Astrocyte of the spinal cord (primary cell): ENCODE data around the gene ELL.
"Not testable (repeated sequence)": the region's sequence is repeated elsewhere in the genome, so short reads cannot be mapped to it uniquely, and the experiment has no call there.

Experiments
- DNase-seq: peaks from one replicate; pipeline ENCODE4 v3.0.0; 2011; ENCODE audit warnings: low read depth, low spot score
- H3K4me3 ChIP-seq: 2 replicates; pipeline ENCODE4 v1.5.1; 2011; ENCODE audit warnings: low read depth, mild to moderate bottlenecking, low read length, moderate library complexity
- CTCF ChIP-seq: IDR thresholded peaks from 2 replicates; pipeline ENCODE4 v1.5.1; 2012; ENCODE audit warnings: low read depth, mild to moderate bottlenecking, low read length, inconsistent platforms
- in situ Hi-C: cut with HindIII; loops from 2 replicates; pipeline ENCODE4 v1.10.0; 2017; ENCODE audit warnings: low sequenced_read_pairs

ELL gene

GRCh38 chr19:18532168-18532890 lies 10.5 kb upstream of the ELL start:
- TF ChIP-seq CTCF = no peak
- no peak overlapping the region for H3K4me3 ChIP-seq
- in situ Hi-C loops = no loop called here
- DNase-seq = no peak

- H3K4me3 ChIP-seq = no peak overlapping the region
- no peak for TF ChIP-seq CTCF
- DNase-seq = no peak
- in situ Hi-C loops = no loop called here
Measured at GRCh38 chr19:18531485-18531884, 9.6 kb upstream of the ELL start.

- no peak overlapping the region for H3K4me3 ChIP-seq
- in situ Hi-C loops = no loop called here
- no peak for TF ChIP-seq CTCF
- DNase-seq = no peak
Measured at GRCh38 chr19:18529782-18530181, 7.9 kb upstream of the ELL start.

- DNase-seq = no peak
- H3K4me3 ChIP-seq = no peak overlapping the region
- in situ Hi-C loops = no loop called here
- no peak for TF ChIP-seq CTCF
Measured at GRCh38 chr19:18526316-18526715, 4.4 kb upstream of the ELL start.

GRCh38 chr19:18523841-18524240 lies 2.0 kb upstream of the ELL start:
- TF ChIP-seq CTCF = no peak
- no peak for DNase-seq
- in situ Hi-C loops = no loop called here
- H3K4me3 ChIP-seq = no peak overlapping the region

GRCh38 chr19:18522862-18523440 lies 1.1 kb upstream of the ELL start:
- H3K4me3 ChIP-seq, DNase-seq, in situ Hi-C loops: not testable (repeated sequence)

GRCh38 chr19:18522124-18522861 lies 423 bp upstream of the ELL start:
- in situ Hi-C loops = no loop called here
- TF ChIP-seq CTCF = peak; percentile 14
- H3K4me3 ChIP-seq = no peak overlapping the region
- DNase-seq = peak; percentile 100
